Lung (tissue), 12 donors: Measurements from ENCODE around the gene ST3GAL5. TPM values are rescaled to one million over a fixed set of nuclear protein-coding genes. Genes with fewer than 3 reads are reported as not detected.

Experiments used
- ATAC-seq: fragments of 200-7000 bp; cut with Tn5 transposase; one replicate; pipeline ENCODE4 v1.9.1; 2020; ENCODE audit warnings: moderate number of reproducible peaks; ENCODE audit not compliant: insufficient read depth, low FRiP score
- DNase-seq, 3 donors: peaks; one replicate each; pipeline ENCODE4 v3.0.0-alpha.2; 2013 to 2017
- H3K27ac ChIP-seq, 2 donors: one replicate each; pipeline ENCODE4 v1.5.1; 2013; ENCODE audit warnings: mild to moderate bottlenecking in 2 of 2, moderate library complexity in 2 of 2, control low read depth in 1 of 2, inconsistent platforms in 1 of 2, low read depth in 1 of 2, low read length in 1 of 2
- H3K27me3 ChIP-seq, 3 donors: one replicate each; pipeline ENCODE4 v1.5.1; 2013; ENCODE audit warnings: low read length in 2 of 3; ENCODE audit not compliant: control insufficient read depth in 3 of 3, insufficient read depth in 3 of 3
- H3K36me3 ChIP-seq, 4 donors: one replicate each; pipeline ENCODE4 v1.5.1; 2013; ENCODE audit warnings: low read length in 4 of 4, mild to moderate bottlenecking in 1 of 4, moderate library complexity in 1 of 4; ENCODE audit not compliant: control insufficient read depth in 4 of 4, insufficient read depth in 4 of 4
- H3K4me1 ChIP-seq, 5 donors: one replicate each; pipeline ENCODE4 v1.5.1; 2013; ENCODE audit warnings: low read length in 5 of 5, mild to moderate bottlenecking in 2 of 5, moderate library complexity in 1 of 5; ENCODE audit not compliant: control insufficient read depth in 5 of 5, insufficient read depth in 5 of 5
- H3K4me3 ChIP-seq: one replicate; pipeline ENCODE4 v1.5.1; 2013; ENCODE audit warnings: mild to moderate bottlenecking, control low read depth, moderate library complexity
- H3K9ac ChIP-seq, 2 donors: one replicate each; pipeline ENCODE4 v1.5.1; 2013; ENCODE audit warnings: low read length in 2 of 2, control low read depth in 1 of 2; ENCODE audit not compliant: insufficient read depth in 1 of 2
- H3K9me3 ChIP-seq, 4 donors: one replicate each; pipeline ENCODE4 v1.5.1; 2013; ENCODE audit warnings: low read length in 3 of 4, mild to moderate bottlenecking in 1 of 4, moderate library complexity in 1 of 4; ENCODE audit not compliant: control insufficient read depth in 4 of 4, insufficient read depth in 3 of 4
- WGBS, 2 donors: extraction: QIAGEN DNeasy Blood & Tissue Kit; methylation state at CpG; one replicate each; pipeline ENCODE4 v1.1.7; 2013; 5-methylcytosine and 5-hydroxymethylcytosine counted together
- polyA plus RNA-seq, 2 donors: library from polyadenylated mRNA; stranded (reverse); fragments of 200-250 nt; gene quantifications; one replicate each; pipeline ENCODE4 v1.2.1, GENCODE V29; 2013
- total RNA-seq, 2 donors: library from RNA; depleted of rRNA in 1 of 2; stranded (reverse); fragments of >200 nt in 1 of 2; gene quantifications; one replicate each; pipeline ENCODE4 v1.2.1, GENCODE V29; 2014 to 2021
- TF ChIP-seq, protein P1 (sequence below): IDR thresholded peaks from 2 replicates; pipeline ENCODE4 v1.5.1; 2012; ENCODE audit warnings: mild to moderate bottlenecking; ENCODE audit errors: control extremely low read depth, extremely low read depth
- donor health status: control.
- donor health status: control.
- donor health status: Bipolar disorder and iron deficiency.
- donor health status: healthy.
- donor health status: DM: yes; HTN: yes; CAD: no.

The ST3GAL5 gene
- total and polyA plus RNA-seq, 4 donors, result 31.1 to 149 (median 64.4) TPM

DNA sequence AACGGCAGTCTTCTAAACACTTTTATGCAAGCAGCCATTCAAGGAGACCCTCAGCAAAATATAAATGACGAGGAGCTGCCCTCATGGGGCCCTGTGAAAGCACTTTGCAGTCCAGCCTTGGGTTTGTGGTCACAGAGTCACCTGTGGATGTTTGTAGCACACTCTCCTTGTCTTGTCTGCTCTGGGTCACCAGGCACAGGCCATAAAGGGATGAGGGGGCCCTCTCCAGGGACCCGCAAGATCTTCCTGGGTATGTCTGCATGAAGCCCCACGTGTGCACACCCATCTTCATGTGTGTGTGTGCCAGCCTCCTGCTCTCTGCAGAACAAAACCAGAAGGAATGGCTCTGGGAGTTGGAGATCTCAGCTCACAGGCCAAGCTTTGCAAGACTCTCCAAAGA, 98.8 kb downstream of the ST3GAL5 start:
- Histone ChIP-seq H3K4me3 (no peak overlapping the region), H3K4me1 (peaks cover 4 to 47% (median 27%) of the 10 kb centered on the region in 5 donors), H3K27ac (no peak overlapping the region), H3K9ac (no peak overlapping the region), H3K36me3 (peaks cover 0 to 35% (median 21%) of the 10 kb centered on the region in 4 donors), H3K27me3 (no peaks in the 10 kb centered on the region), H3K9me3 (no peaks in the 10 kb centered on the region)
- DNase-seq, result no peak
- WGBS, 2 donors, result 61 to 77% methylated on average over 4 of the region's 4 CpGs
- no peak for ATAC-seq
- TF ChIP-seq, protein P1, sequence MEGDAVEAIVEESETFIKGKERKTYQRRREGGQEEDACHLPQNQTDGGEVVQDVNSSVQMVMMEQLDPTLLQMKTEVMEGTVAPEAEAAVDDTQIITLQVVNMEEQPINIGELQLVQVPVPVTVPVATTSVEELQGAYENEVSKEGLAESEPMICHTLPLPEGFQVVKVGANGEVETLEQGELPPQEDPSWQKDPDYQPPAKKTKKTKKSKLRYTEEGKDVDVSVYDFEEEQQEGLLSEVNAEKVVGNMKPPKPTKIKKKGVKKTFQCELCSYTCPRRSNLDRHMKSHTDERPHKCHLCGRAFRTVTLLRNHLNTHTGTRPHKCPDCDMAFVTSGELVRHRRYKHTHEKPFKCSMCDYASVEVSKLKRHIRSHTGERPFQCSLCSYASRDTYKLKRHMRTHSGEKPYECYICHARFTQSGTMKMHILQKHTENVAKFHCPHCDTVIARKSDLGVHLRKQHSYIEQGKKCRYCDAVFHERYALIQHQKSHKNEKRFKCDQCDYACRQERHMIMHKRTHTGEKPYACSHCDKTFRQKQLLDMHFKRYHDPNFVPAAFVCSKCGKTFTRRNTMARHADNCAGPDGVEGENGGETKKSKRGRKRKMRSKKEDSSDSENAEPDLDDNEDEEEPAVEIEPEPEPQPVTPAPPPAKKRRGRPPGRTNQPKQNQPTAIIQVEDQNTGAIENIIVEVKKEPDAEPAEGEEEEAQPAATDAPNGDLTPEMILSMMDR, result no peak

DNA sequence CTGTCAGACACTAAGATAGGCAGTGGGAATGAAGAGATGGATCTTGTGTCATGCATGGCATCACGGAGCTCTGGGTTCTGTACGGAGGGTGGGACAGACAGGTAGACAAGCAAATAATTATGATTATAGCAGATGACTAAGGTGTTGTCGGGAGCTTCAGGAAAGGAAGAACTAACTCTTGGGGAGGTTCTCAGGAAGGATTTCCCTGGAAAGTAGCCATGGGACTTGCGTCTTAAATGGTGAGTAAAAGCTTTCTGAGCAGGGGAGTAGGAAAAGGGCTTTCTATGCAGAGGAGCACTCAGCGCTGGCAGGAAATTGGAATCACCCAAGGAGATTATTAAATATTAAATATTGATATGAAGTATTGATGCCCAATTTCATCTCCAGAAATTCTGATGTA, 99.5 kb downstream of the ST3GAL5 start:
- Histone ChIP-seq H3K4me1 (peaks cover 4 to 45% (median 20%) of the 10 kb centered on the region in 5 donors), H3K27me3 (no peaks in the 10 kb centered on the region), H3K27ac (no peak overlapping the region), H3K9ac (no peak overlapping the region), H3K4me3 (no peak overlapping the region), H3K9me3 (no peaks in the 10 kb centered on the region), H3K36me3 (peaks cover 0 to 35% (median 25%) of the 10 kb centered on the region in 4 donors)
- no peak for DNase-seq
- WGBS, 2 donors, result 93 to 94% methylated on average over 5 of the region's 5 CpGs
- ATAC-seq, result no peak
- TF ChIP-seq, protein P1, result no peak

DNA sequence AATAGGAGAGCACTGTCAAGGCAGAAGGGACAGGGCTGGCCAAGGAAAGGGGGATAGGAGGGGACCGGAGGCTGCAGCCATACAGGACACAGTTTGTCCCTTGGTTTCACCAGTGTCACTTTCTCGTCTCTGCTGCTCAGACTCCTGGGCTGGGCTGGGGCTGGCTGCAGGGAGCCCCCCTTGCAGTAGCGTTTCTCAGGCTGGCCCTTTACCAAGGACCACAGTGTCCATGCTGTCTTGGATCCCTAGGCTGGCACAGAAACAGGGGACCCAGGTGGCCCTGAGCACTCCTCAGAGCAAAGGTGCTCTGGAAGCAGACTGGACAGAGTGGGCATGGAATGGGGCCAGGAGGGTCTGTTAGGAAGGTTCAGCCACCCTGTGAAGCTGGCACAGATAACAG, 100.2 kb downstream of the ST3GAL5 start:
- no peak for DNase-seq
- no peak overlapping the region for H3K4me3 ChIP-seq
- no peak overlapping the region for H3K9ac ChIP-seq
- H3K36me3 ChIP-seq, result peaks cover 0 to 35% (median 27%) of the 10 kb centered on the region in 4 donors
- 87 to 92% methylated on average over 3 of the region's 3 CpGs for WGBS, 2 donors
- peaks cover 4 to 40% (median 18%) of the 10 kb centered on the region in 5 donors for H3K4me1 ChIP-seq
- no peak for ATAC-seq
- peak overlapping the region in 1 of 2 donors; percentile 41 for H3K27ac ChIP-seq
- TF ChIP-seq, protein P1, result no peak
- H3K27me3 ChIP-seq, result no peaks in the 10 kb centered on the region
- H3K9me3 ChIP-seq, result no peaks in the 10 kb centered on the region

DNA sequence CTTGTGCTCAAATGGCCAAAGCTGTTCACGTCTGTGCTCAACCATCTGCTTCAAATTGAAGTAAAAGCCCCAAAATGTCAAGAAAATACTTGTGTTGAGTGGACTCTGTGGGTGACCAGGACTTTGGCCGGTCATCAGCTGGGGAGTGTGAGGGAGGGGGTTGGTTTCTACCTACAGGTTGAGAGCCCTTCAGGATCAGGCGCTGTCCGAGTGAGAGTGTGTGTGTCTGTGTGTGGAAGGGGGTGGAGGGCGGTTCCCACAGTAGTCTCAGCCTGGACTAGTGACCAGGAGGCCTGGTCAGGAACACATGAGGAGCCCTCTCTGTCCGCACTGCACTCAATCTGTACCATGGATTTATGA, 100.8 kb downstream of the ST3GAL5 start:
- no peaks in the 10 kb centered on the region for H3K27me3 ChIP-seq
- no peak overlapping the region for H3K9ac ChIP-seq
- H3K9me3 ChIP-seq, result no peaks in the 10 kb centered on the region
- DNase-seq, result no peak
- no peak for ATAC-seq
- peaks cover 2 to 35% (median 17%) of the 10 kb centered on the region in 5 donors for H3K4me1 ChIP-seq
- WGBS, 2 donors, result 78 to 85% methylated on average over 6 of the region's 6 CpGs
- no peak overlapping the region for H3K4me3 ChIP-seq
- peaks cover 0 to 37% (median 27%) of the 10 kb centered on the region in 4 donors for H3K36me3 ChIP-seq
- TF ChIP-seq, protein P1, result no peak
- H3K27ac ChIP-seq, result no peak overlapping the region
